ENCODE measurements around the gene TENT5C. TPM values are rescaled to one million over a fixed set of nuclear protein-coding genes. Genes with fewer than 3 reads are reported as not detected.
A peak's percentile ranks its signal among the peaks of the same experiment; 100 is the strongest.

The TENT5C gene
- total RNA-seq, 3 donors from 2014 or later = 4.0 to 10.2 (median 10.2) TPM

- DNase-seq (ENCODE audit: low spot score in 2 of 2) = no peak
- TF ChIP-seq POLR2AphosphoS5 (IDR thresholded peaks at IDR 0.05) = no peak
- TF ChIP-seq CTCF (IDR thresholded peaks at IDR 0.05) = peak in 1 of 3 donors; percentile 25
- TF ChIP-seq POLR2A (IDR thresholded peaks at IDR 0.05) = no peak
- Histone ChIP-seq H3K27ac (no peak overlapping the region), H3K9me3 (no peaks in the 10 kb centered on the region), H3K36me3 (no peaks in the 10 kb centered on the region), H3K4me3 (no peak overlapping the region), H3K4me1 (no peaks in the 10 kb centered on the region), H3K27me3 (no peaks in the 10 kb centered on the region)
- intact Hi-C loops (cut with DNase I; ENCODE audit: low total_unique reads) = no loop called here
These were observed 68.9 kb downstream of the TENT5C start for GRCh38 chr1:117674521-117675400.

- H3K4me1 ChIP-seq = no peaks in the 10 kb centered on the region
- H3K9me3 ChIP-seq = no peaks in the 10 kb centered on the region
- H3K4me3 ChIP-seq = no peak overlapping the region
- no peak overlapping the region for H3K27ac ChIP-seq
- no peak for TF ChIP-seq POLR2AphosphoS5 (IDR thresholded peaks at IDR 0.05)
- no peak for TF ChIP-seq CTCF (IDR thresholded peaks at IDR 0.05)
- no peak for TF ChIP-seq POLR2A (IDR thresholded peaks at IDR 0.05)
- DNase-seq (ENCODE audit: low spot score in 2 of 2) = no peak
- intact Hi-C loops (cut with DNase I; ENCODE audit: low total_unique reads) = no loop called here
- no peaks in the 10 kb centered on the region for H3K27me3 ChIP-seq
- no peaks in the 10 kb centered on the region for H3K36me3 ChIP-seq
These were observed 70.1 kb downstream of the TENT5C start for GRCh38 chr1:117675907-117676430.

GRCh38 chr1:117676615-117677130, 70.8 kb downstream of the TENT5C start:
- Histone ChIP-seq H3K9me3 (no peaks in the 10 kb centered on the region), H3K4me3 (no peak overlapping the region), H3K4me1 (no peaks in the 10 kb centered on the region), H3K27ac (no peak overlapping the region), H3K27me3 (no peaks in the 10 kb centered on the region), H3K36me3 (no peaks in the 10 kb centered on the region)
- intact Hi-C loops (cut with DNase I; ENCODE audit: low total_unique reads) = no loop called here
- DNase-seq (ENCODE audit: low spot score in 2 of 2) = no peak
- TF ChIP-seq POLR2A (IDR thresholded peaks at IDR 0.05) (no peak), CTCF (IDR thresholded peaks at IDR 0.05) (no peak), POLR2AphosphoS5 (IDR thresholded peaks at IDR 0.05) (no peak)

Other genes with a start within 250 kb of the TENT5C start
- 10 to 100 TPM; 40.2 to 52.8 (median 43.3) TPM for gene MAN1A2, start 238.6 kb upstream of the TENT5C start, total RNA-seq

Measured in breast epithelium (tissue), 4 donors.